GM10266 (cell line): ENCODE data around the gene FUCA2.

Experiments
- DNase-seq: peaks from one replicate; pipeline ENCODE4 v3.0.0; 2012; ENCODE audit errors: extremely low spot score
- TF ChIP-seq, protein P1 (sequence below): IDR thresholded peaks from 2 replicates; pipeline ENCODE4 v1.5.1; 2012; ENCODE audit warnings: mild to moderate bottlenecking, low read depth; ENCODE audit not compliant: control insufficient read depth, insufficient read depth; ENCODE audit errors: missing control alignments

FUCA2 gene

GRCh38 chr6:143543435-143543834 is 31.9 kb upstream of the FUCA2 start:
- TF ChIP-seq, protein P1, sequence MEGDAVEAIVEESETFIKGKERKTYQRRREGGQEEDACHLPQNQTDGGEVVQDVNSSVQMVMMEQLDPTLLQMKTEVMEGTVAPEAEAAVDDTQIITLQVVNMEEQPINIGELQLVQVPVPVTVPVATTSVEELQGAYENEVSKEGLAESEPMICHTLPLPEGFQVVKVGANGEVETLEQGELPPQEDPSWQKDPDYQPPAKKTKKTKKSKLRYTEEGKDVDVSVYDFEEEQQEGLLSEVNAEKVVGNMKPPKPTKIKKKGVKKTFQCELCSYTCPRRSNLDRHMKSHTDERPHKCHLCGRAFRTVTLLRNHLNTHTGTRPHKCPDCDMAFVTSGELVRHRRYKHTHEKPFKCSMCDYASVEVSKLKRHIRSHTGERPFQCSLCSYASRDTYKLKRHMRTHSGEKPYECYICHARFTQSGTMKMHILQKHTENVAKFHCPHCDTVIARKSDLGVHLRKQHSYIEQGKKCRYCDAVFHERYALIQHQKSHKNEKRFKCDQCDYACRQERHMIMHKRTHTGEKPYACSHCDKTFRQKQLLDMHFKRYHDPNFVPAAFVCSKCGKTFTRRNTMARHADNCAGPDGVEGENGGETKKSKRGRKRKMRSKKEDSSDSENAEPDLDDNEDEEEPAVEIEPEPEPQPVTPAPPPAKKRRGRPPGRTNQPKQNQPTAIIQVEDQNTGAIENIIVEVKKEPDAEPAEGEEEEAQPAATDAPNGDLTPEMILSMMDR, result no peak
- no peak for DNase-seq

DNA sequence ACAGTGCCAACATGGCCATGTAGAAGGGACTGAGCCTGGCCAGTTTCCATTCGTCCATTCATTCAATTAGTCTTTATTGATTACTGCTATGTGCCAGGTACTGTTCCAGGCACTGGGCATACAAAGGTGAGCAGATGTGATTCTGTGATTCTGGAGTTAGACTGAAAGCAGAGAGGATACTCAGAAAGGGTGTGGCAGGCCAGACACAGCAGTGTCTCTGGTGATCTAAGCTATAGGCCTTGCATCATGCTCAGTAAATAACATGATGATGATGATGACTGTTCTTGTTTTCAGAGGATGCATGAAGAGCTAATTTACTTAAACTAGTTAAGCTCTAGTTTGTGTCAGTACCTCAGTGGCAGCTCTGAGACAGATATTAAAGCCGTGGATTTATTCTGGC is 31.4 kb upstream of the FUCA2 start:
- TF ChIP-seq, protein P1, result no peak
- no peak for DNase-seq

GRCh38 chr6:143540192-143540591 is 28.7 kb upstream of the FUCA2 start:
- no peak for DNase-seq
- TF ChIP-seq, protein P1, result no peak

DNA sequence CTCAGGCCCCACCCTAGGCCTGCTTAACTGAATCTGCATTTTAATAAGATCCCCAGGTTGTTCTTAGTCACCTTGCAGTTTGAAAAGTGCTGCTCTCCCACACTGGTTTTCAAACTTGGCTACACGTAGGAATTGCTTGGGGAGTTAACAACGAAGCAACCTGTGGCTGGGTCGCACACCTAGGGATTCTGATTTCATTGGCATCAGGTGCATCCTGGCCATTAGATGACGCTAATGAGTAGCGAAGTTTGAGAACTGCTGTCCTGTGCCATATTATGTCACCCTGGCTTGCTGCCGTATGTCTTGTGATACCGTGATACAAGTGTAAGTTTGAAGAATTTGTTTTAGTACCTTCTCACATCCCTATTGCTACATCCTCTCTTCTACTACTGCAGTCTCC is 28.2 kb upstream of the FUCA2 start:
- DNase-seq, result no peak
- TF ChIP-seq, protein P1, result no peak

DNA sequence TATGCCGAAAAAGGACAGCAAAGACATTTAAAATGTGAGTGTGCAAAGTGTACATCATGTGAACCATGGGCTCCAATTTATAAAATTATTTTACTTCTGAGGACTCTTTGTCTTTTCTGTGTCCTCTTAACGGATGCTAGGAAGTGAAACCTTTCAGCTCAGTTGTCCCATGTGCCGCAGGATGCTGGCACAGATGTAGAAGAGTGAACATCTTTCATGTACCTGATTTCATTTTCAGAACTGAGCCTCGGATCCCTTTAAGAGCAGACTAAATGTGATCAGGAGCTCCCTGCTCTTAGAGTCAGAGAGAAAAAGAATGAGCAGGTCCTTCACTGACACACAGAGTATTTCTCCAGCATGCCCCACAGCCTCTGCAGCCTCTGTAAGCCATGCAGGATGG is 27.6 kb upstream of the FUCA2 start:
- TF ChIP-seq, protein P1, result no peak
- DNase-seq, result no peak

DNA sequence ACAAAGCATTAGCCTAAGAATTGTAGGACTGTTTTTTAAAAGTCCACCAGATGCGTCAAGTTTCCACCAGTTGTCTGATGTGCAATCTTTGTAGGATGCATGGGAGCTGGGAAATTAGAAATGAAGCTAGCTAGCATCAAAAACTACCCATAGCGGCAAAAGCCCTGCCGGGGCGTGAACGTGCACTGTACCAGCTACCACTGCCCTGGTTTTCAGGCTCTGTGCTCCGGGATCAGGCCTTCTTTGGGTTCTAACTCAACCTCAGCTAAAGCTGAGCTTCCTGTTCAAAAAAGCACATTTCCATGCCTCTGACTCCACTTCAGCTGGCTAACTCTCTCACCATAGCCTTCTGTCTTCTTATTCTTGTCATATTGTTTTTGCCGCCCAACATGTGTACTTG is 26.9 kb upstream of the FUCA2 start:
- no peak for DNase-seq
- TF ChIP-seq, protein P1, result no peak

GRCh38 chr6:143536866-143537691 is 25.6 kb upstream of the FUCA2 start:
- TF ChIP-seq, protein P1, result peak; percentile 41
- peak; percentile 66 for DNase-seq
